Activated naive CD4-positive, alpha-beta T cell treated with anti-CD3 and anti-CD28 coated beads, Interleukin-2, amount 10 ng/mL, durations not matched to agents 7 days and 5 days (primary cell): Measurements from ENCODE around the gene HSF2BP.
"Not testable (repeated sequence)": the region's sequence is repeated elsewhere in the genome, so short reads cannot be mapped to it uniquely, and the experiment has no call there.

Source experiments
- CTCF ChIA-PET: fragments of 350-600 bp; sonication (Branson Sonifier 250); formaldehyde crosslinking; loops from one replicate; lab custom pipeline; 2021; ENCODE audit warnings: antibody characterized with exemption; lab: Charles Lee
- DNase-seq: peaks from one replicate; pipeline ENCODE4 v3.0.0-alpha.2; 2020
- H3K27ac Mint-ChIP-seq: one replicate; pipeline ENCODE4 v1.8.0; 2021; ENCODE audit warnings: mild to moderate bottlenecking, moderate library complexity, mixed read lengths
- H3K27me3 Mint-ChIP-seq: one replicate; pipeline ENCODE4 v1.8.0; 2021; ENCODE audit warnings: mild to moderate bottlenecking, mixed read lengths
- H3K36me3 Mint-ChIP-seq: one replicate; pipeline ENCODE4 v1.8.0; 2021; ENCODE audit warnings: mixed read lengths
- H3K4me1 Mint-ChIP-seq: one replicate; pipeline ENCODE4 v1.8.0; 2021; ENCODE audit warnings: mixed read lengths
- H3K4me3 Mint-ChIP-seq: one replicate; pipeline ENCODE4 v1.8.0; 2021; ENCODE audit warnings: mild to moderate bottlenecking, moderate library complexity, mixed read lengths
- H3K9me3 Mint-ChIP-seq: one replicate; pipeline ENCODE4 v1.8.0; 2021; ENCODE audit warnings: mixed read lengths

HSF2BP gene

DNA sequence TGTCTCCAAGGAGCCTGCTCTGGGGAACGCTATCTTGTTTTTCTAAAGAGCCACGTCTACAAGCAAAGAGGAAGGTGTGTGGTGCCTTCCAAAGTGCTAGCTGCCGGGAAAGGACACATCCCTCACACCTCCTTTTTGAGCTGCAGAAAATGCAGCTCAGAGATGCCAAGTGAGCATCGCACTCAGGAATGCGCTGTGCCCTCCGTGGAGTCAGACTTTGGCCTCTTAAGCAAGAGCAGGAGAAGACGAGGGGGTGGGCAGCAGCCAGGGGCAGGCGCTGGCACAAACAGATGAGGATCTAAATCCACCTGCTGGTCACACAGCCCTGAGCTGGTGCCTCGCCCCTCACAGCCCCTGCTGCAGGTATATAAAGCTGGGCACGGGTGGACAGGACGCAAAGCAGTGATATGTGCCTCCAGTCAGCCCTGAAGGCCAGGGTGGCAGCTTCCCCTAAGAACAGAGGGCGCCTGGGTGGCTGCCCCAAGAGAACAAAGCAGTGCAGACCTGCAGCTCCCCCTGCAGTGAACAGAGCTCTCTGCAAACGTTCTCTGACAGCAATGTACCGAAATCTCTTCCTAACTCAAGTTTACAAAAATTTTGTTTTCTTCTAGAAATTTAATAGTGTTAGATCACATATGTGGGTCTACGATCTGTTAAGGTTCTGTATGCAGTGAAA lies 156.1 kb downstream of the HSF2BP start:
- H3K9me3 Mint-ChIP-seq, CTCF ChIA-PET, DNase-seq, H3K36me3 Mint-ChIP-seq, H3K4me3 Mint-ChIP-seq, H3K4me1 Mint-ChIP-seq, H3K27me3 Mint-ChIP-seq, H3K27ac Mint-ChIP-seq: not testable (repeated sequence)

DNA sequence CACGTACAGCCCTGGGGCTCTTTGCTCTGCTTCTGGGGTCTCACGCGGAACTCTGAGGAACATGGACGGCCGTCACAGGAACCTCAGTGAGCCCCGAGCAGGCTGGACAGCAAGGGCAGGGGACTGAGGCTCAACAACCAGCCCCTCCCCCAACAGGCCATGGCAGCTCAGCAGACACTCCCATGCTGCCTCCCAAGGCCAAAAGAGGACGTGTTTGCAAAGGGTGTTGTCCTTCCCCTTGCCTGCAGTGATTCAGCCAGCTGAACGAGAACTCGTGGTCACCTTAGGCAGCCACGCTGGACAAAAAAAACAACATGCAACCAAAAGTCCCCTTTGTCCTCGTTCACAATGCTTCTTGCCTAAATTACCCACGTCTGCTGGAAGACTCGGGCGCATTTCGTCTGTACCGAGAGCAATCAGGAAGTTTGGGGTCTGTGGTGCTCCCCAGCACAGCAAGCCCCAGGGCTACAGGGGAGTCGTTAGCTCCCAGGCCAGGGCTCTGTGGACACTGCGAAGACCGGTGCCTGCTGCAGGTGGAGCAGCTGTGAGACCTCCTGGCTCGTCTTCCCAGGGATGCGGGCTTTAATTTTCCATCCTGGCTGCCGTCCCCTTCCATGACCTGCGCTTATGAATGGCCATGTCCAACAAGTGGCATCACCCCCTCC lies 156.7 kb downstream of the HSF2BP start:
- H3K4me3 Mint-ChIP-seq, H3K27me3 Mint-ChIP-seq, H3K9me3 Mint-ChIP-seq, H3K27ac Mint-ChIP-seq, H3K4me1 Mint-ChIP-seq, CTCF ChIA-PET, H3K36me3 Mint-ChIP-seq, DNase-seq: not testable (repeated sequence)

DNA sequence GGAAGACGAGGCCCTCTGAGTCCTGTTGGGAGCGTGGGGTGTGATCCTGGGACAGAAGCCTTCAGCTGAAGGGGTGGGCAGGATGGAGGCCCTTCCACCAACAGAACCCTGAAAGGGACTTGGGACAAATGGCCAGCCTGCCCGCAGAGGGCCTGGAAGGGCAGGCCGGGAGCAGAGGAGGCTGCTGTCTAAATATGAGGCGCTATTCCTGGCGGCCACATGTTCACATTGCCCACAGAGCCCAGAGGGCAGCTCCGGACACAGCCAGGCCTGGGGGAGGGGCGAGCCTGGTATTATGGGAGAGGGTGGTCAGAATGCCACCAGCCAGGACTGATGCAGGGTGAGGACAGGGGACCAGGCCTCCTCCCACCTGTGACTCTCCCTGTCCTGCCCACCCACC lies 160.4 kb downstream of the HSF2BP start:
- H3K9me3 Mint-ChIP-seq, CTCF ChIA-PET, DNase-seq, H3K27me3 Mint-ChIP-seq, H3K4me1 Mint-ChIP-seq, H3K36me3 Mint-ChIP-seq, H3K4me3 Mint-ChIP-seq, H3K27ac Mint-ChIP-seq: not testable (repeated sequence)

DNA sequence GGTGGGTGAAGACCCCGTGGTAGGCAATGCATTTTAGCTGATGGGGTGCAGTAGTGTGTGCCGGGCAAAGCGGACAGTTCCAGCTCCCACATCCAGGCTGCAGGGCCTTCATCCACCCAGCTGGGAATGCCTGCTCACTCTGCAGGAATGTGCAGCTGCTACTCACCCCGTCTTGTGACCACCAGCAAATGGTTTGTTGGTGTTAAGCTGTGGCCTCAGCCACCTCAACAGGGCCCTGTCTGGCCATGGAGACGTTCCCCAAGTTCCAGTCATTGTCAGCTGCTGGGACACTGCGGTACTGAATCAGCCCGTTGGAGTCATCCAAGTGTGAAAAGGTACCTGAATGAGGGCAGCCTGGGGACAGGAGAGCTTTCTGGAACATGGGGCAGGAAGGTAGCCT lies 161.2 kb downstream of the HSF2BP start:
- H3K4me3 Mint-ChIP-seq, DNase-seq, H3K4me1 Mint-ChIP-seq, H3K27me3 Mint-ChIP-seq, H3K9me3 Mint-ChIP-seq, H3K27ac Mint-ChIP-seq, H3K36me3 Mint-ChIP-seq, CTCF ChIA-PET: not testable (repeated sequence)

DNA sequence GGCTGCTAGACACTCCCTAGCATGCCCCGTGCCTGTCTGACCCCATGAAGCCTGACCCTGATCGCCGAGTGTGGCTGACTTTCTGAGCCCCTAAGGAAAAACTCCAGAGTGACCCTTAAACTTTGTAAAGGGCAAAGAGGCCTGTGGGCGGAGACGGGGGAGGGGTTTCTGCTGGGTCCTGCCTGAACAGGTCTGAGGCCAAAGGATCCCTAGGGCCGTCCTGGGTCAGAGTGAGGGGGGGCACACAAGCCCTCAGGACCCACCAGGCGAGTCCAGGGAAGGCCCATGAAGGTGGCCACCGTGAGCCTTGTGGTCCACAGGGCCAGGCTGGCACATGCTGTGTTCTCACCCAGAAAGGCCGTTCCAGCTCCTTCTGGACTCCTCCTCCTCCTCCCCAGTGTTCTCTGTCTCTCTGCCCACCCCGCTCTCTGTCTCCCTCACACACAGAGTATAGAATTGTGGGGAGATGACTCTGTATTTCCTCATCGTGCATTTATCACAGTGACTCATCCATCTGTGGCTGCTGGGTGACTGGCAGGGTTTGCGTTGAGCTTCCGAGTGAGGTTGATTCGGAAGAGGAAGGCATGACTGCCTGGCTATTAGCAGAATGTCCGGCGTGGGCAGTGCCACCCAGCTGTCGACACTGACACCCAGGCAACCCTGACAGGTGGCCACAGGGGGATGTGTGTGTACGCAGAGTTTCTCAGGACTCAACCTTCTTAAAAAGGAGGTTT lies 164.8 kb downstream of the HSF2BP start:
- CTCF ChIA-PET, H3K4me1 Mint-ChIP-seq, H3K27me3 Mint-ChIP-seq, H3K9me3 Mint-ChIP-seq, H3K4me3 Mint-ChIP-seq, H3K36me3 Mint-ChIP-seq, H3K27ac Mint-ChIP-seq, DNase-seq: not testable (repeated sequence)

DNA sequence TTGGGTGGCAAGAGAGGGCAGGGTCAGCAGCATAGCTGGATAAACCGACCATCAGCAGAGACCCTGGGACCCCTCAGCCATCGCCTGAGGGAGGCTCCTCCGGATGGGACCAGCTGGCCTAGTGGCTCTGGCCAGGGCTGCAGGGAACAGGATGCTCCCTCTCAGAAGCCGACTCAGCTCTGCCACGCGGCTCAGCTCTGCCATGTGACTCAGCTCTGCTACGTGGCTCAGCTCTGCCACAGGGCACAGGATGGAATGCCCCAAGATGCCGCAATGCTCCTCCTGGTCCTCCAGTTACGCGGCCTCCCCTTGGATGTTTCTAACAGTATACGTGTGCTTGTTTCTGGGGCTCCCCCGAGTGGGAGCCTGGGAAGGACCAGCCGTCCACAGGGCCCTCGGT lies 165.8 kb downstream of the HSF2BP start:
- H3K4me3 Mint-ChIP-seq, H3K27me3 Mint-ChIP-seq, H3K4me1 Mint-ChIP-seq, DNase-seq, H3K27ac Mint-ChIP-seq, H3K36me3 Mint-ChIP-seq, CTCF ChIA-PET, H3K9me3 Mint-ChIP-seq: not testable (repeated sequence)

DNA sequence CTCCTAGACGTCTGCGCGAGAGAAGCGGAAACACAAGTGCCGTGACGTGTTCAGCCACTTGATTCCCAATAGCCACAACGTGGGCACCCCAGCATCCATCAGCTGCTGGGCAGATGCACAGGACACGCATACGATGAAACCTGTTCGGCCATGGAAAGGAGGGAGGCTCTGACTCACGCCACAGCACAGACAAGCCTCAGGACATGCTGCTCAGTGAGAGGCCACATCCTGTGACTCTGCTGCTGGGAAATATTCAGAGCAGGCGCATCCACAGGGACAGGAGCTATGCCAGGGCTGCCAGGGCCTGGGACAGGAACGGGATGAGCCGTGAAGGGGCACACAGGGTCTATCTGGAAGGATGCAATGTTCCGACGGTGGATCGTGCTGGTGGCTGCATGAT lies 171.1 kb downstream of the HSF2BP start:
- DNase-seq, H3K4me3 Mint-ChIP-seq, H3K27ac Mint-ChIP-seq, H3K9me3 Mint-ChIP-seq, H3K36me3 Mint-ChIP-seq, CTCF ChIA-PET, H3K27me3 Mint-ChIP-seq, H3K4me1 Mint-ChIP-seq: not testable (repeated sequence)

DNA sequence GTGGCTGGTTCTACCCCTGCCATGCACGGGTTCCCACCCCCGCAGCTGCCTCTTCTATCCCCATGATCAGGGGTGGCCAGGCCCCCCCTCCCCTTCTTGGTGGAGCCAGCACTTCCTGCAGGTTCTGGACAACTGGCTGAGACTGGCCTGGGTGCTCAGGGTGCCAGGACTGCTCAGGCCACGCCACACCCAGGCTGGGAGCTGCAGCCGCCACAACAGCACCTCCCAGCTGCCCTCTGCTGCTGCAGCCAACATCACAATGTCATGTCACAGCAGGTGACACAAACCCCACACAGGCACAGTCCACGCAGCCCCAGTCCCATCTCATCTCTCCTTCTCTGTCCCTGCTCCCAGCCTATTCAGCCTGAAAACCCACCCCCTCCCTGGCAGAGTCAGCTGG lies 173.2 kb downstream of the HSF2BP start:
- DNase-seq, H3K4me3 Mint-ChIP-seq, H3K9me3 Mint-ChIP-seq, CTCF ChIA-PET, H3K27me3 Mint-ChIP-seq, H3K36me3 Mint-ChIP-seq, H3K4me1 Mint-ChIP-seq, H3K27ac Mint-ChIP-seq: not testable (repeated sequence)

DNA sequence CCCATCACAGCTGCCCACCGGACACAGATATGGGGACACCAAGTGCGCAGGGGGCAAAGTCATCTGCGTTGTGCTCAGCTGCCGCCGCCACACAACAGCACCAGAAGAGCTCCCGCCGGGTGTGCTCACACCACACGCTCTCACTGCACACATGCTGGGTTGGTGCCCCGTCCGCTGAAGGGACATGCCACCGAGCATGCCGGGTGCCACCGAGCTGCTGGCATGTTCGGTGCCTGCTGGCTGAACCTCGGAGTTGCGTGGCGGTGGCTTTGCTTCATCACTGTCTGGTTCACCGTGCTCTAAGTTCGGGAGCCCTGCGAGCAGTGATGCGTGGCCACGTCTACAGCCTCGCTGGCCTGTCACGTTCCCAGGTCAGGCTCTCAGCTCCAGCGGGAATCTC lies 174.3 kb downstream of the HSF2BP start:
- DNase-seq, H3K9me3 Mint-ChIP-seq, H3K36me3 Mint-ChIP-seq, CTCF ChIA-PET, H3K4me3 Mint-ChIP-seq, H3K27me3 Mint-ChIP-seq, H3K4me1 Mint-ChIP-seq, H3K27ac Mint-ChIP-seq: not testable (repeated sequence)

DNA sequence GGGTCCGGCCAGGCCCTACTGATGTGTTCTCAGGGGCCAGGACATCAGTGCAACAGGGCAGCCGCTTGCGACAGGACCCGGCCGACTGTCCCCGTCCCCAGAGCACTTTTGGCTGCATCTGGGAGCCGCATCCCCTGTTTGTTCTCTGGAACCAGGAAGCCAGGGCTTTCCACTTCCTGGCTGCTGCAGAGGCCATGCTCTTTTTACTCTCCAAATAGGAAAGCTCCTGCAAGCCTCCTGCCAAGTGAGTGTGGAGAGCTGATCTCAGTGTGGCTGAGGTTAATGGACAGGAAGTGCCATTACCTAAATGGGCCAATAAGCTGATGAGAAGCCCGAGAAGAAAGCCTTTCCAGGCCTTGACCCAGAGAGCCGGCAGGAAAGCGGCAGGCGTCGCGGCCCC lies 180.1 kb downstream of the HSF2BP start:
- CTCF ChIA-PET, H3K27ac Mint-ChIP-seq, H3K4me3 Mint-ChIP-seq, H3K4me1 Mint-ChIP-seq, DNase-seq, H3K27me3 Mint-ChIP-seq, H3K36me3 Mint-ChIP-seq, H3K9me3 Mint-ChIP-seq: not testable (repeated sequence)
